KMS-11 (cell line): ENCODE results near the gene ATP10B.

Experiments
- H2AFZ ChIP-seq: fragments of 200-600 bp; sonication (generic); 2 replicates; pipeline ENCODE4 v1.6.1; 2016; ENCODE audit warnings: antibody characterized with exemption, mixed run types, low read depth
- H3K27ac ChIP-seq: fragments of 200-600 bp; sonication (generic); 2 replicates; pipeline ENCODE4 v1.6.1; 2016; ENCODE audit warnings: mild to moderate bottlenecking, mixed run types
- H3K27me3 ChIP-seq: fragments of 200-600 bp; sonication (generic); 2 replicates; pipeline ENCODE4 v1.6.1; 2017; ENCODE audit warnings: mild to moderate bottlenecking, low read depth, mixed run types, moderate library complexity; ENCODE audit not compliant: insufficient read depth
- H3K36me3 ChIP-seq: fragments of 200-600 bp; sonication (generic); 2 replicates; pipeline ENCODE4 v1.6.1; 2017; ENCODE audit warnings: mild to moderate bottlenecking, mixed run types; ENCODE audit not compliant: insufficient read depth
- H3K4me1 ChIP-seq: fragments of 200-600 bp; sonication (generic); 2 replicates; pipeline ENCODE4 v1.6.1; 2016; ENCODE audit warnings: mild to moderate bottlenecking, low read depth, mixed run types; ENCODE audit not compliant: poor library complexity, severe bottlenecking
- H3K4me2 ChIP-seq: fragments of 200-600 bp; sonication (generic); 2 replicates; pipeline ENCODE4 v1.7.0; 2016; ENCODE audit warnings: mild to moderate bottlenecking, mixed run types
- H3K4me3 ChIP-seq: fragments of 200-600 bp; sonication (generic); IDR thresholded peaks from 2 replicates; pipeline ENCODE4 v1.6.1; 2017; ENCODE audit warnings: low read depth, low read length, mixed read lengths; ENCODE audit not compliant: insufficient read depth
- H3K79me2 ChIP-seq: fragments of 200-600 bp; sonication (generic); 2 replicates; pipeline ENCODE4 v1.6.1; 2016; ENCODE audit warnings: low read depth, mixed run types; ENCODE audit not compliant: insufficient read depth
- H3K9ac ChIP-seq: fragments of 200-600 bp; sonication (generic); 2 replicates; pipeline ENCODE4 v1.6.1; 2016; ENCODE audit warnings: mild to moderate bottlenecking, mixed run types
- H4K20me1 ChIP-seq: fragments of 200-600 bp; sonication (generic); 2 replicates; pipeline ENCODE4 v1.6.1; 2016; ENCODE audit warnings: mild to moderate bottlenecking, mixed run types; ENCODE audit not compliant: insufficient read depth
- CTCF ChIP-seq: fragments of 200-600 bp; sonication (generic); conservative IDR thresholded peaks from 2 replicates; pipeline ENCODE4 v1.6.1; 2017; ENCODE audit warnings: low read depth, mild to moderate bottlenecking, antibody characterized with exemption, low read length, moderate library complexity, mixed read lengths

The ATP10B gene

GRCh38 chr5:160744268-160745101 is 107.5 kb downstream of the ATP10B start:
- H3K9ac ChIP-seq: no peak overlapping the region; the same call in 1 of the 2 replicates
- H3K27ac ChIP-seq: peak overlapping the region; percentile 63
- TF ChIP-seq CTCF: no peak
- no peak overlapping the region for H3K4me3 ChIP-seq
- no peaks in the 10 kb centered on the region for H3K79me2 ChIP-seq
- peaks cover 84% of the 10 kb centered on the region for H3K4me1 ChIP-seq
- no peaks in the 10 kb centered on the region for H3K27me3 ChIP-seq
- peak overlapping the region; percentile 63; the same call in 1 of the 2 replicates for H3K4me2 ChIP-seq
- H3K36me3 ChIP-seq: no peaks in the 10 kb centered on the region
- no peaks in the 10 kb centered on the region for H4K20me1 ChIP-seq
- H2AFZ ChIP-seq: peak overlapping the region; percentile 38

- Histone ChIP-seq H2AFZ (peak overlapping the region; percentile 38; the same call in 1 of the 2 replicates), H3K36me3 (no peaks in the 10 kb centered on the region), H3K27ac (peak overlapping the region; percentile 63), H3K27me3 (no peaks in the 10 kb centered on the region), H3K4me3 (no peak overlapping the region), H3K4me2 (peak overlapping the region; percentile 63), H3K4me1 (peaks cover 70% of the 10 kb centered on the region), H3K79me2 (no peaks in the 10 kb centered on the region), H3K9ac (peak overlapping the region; percentile 3; the same call in 1 of the 2 replicates), H4K20me1 (no peaks in the 10 kb centered on the region)
- TF ChIP-seq CTCF: no peak
These were observed 109.0 kb downstream of the ATP10B start for GRCh38 chr5:160743027-160743426.

GRCh38 chr5:160742446-160742845 is 109.6 kb downstream of the ATP10B start:
- H3K9ac ChIP-seq: no peak overlapping the region
- H3K79me2 ChIP-seq: no peaks in the 10 kb centered on the region
- no peaks in the 10 kb centered on the region for H3K27me3 ChIP-seq
- no peaks in the 10 kb centered on the region for H4K20me1 ChIP-seq
- peaks cover 66% of the 10 kb centered on the region for H3K4me1 ChIP-seq
- peak overlapping the region; percentile 63 for H3K4me2 ChIP-seq
- TF ChIP-seq CTCF: no peak
- H2AFZ ChIP-seq: no peak overlapping the region
- peak overlapping the region; percentile 63; the same call in 1 of the 2 replicates for H3K27ac ChIP-seq
- no peak overlapping the region for H3K4me3 ChIP-seq
- H3K36me3 ChIP-seq: no peaks in the 10 kb centered on the region

- H3K4me1 ChIP-seq: no peaks in the 10 kb centered on the region
- H3K79me2 ChIP-seq: no peaks in the 10 kb centered on the region
- no peaks in the 10 kb centered on the region for H3K27me3 ChIP-seq
- no peak overlapping the region for H3K27ac ChIP-seq
- H3K36me3 ChIP-seq: no peaks in the 10 kb centered on the region
- H3K4me2 ChIP-seq: no peak overlapping the region
- no peak overlapping the region for H3K4me3 ChIP-seq
- no peak overlapping the region for H3K9ac ChIP-seq
- no peak for TF ChIP-seq CTCF
- no peaks in the 10 kb centered on the region for H4K20me1 ChIP-seq
- no peak overlapping the region for H2AFZ ChIP-seq
These were observed 124.6 kb downstream of the ATP10B start for GRCh38 chr5:160727296-160727997.
